Measurements from ENCODE around the gene CDT1.
"Not testable (repeated sequence)": the region's sequence is repeated elsewhere in the genome, so short reads cannot be mapped to it uniquely, and the experiment has no call there.

The CDT1 gene

DNA sequence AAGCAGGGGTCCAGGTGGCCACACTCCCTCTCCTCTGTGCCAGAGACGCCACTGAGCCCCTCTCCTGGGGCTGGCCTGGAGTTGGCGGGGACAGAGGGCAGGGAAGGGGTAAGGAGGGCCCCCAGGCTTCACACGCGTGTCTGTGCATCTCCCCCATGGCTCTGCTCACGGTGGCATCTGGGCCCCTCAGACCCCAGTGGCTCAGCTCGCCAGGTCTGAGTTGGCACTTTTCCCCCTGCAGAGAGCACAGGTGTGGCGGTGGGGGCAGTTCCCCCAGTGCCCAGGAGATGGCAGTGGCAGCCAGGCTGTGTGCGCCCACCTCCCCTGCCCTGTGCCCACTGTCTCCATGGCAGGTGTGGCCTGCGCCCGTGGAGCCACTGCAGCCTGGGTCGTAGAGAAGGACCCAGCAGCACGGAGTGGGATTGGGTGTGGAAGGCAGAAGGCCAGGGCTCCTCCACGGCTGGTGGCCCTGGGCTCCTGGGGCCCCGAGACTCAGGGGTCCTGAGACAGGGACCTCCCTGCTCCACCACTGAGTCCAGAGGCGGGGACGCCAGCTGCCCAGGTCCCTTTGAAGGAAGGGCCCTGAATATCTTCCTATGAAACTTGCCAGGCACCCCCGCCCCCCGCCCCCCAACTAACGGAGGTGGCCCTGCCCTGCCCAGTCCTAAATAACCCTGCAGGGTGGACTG is 12.5 kb downstream of the CDT1 start:
- no peak for TF ChIP-seq POLR2A (IDR thresholded peaks at IDR 0.05; ENCODE audit: low read depth, low read length)
- FAIRE-seq (no peak), DNase-seq (ENCODE audit: insufficient read length, low spot score) (no peak)

DNA sequence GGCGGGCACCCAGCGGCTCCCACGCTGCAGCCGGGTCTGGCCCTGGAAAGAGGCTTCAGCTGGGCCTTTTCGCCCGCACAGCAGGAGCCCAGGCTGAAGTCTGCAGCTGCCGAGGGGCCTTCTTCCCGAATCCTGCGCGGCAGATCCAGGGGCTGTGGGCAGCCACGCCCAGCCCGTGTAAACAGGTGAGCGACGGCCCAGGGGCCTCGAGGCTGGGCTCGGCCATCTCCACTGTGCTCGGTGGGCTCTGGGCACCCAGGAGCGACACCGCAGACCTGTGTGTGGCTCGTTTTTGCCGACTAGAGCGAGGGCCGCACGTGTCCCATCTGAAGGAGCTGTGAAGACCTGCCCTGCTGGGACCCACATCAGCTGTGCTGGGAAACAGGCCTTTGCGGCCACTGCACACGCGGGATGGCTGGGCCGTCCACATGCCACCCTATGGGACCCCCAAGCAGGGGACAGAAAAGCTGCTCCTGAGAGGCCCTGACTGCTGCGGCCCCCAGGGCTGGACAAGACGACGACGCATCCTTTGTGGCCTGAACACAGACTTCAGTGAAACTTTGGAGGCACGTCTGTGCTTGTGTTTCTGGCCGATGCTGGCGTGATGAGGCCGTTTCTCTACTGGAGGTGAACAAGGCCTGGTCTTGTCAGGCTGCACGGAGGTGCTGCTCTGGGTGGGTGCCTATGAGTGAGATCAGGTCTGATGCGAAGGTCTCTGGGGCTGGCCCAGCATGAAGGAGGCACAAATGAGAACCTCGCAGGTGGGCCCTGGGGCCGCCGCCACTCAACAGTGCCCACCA is 13.3 kb downstream of the CDT1 start:
- no peak for TF ChIP-seq POLR2A (IDR thresholded peaks at IDR 0.05; ENCODE audit: low read depth, low read length)
- no peak for FAIRE-seq
- DNase-seq (ENCODE audit: insufficient read length, low spot score), result no peak

DNA sequence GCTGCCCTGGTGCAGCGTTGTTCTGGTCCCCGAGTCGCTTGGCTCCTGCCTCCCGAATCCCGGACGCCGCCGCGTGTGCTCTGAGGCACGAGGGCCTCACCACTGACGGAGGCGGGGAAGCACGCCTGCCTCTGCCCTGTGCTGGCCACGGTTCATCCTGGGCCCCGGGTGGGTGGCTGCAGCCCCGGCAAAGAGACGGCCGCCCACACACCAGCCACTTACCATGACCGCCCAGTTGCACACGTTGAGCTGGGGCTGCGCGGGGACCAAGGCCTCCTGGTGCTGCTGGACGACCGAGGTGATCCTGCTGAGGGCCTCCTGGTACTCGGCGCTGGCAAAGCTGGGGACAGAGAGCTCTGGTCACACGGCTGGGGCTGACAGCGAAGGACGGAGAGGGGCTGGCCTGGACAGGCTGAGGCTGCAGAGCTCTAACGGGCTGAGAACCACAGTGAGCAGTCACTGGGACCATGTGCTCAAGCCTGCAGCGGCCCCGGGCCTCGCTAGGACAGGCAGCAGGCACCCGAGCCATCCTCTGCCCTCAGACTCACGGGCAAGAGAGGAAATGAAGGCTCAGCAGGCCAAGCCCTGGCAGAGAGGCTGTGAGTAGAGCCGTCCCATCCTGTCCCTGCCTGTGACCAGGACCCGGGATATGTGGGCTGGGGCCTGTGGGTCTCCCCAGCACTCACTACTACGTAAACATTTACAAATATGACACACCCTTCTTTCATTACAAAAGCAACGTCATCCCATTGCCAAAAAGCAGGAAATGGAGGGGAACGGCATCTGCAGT is 14.4 kb downstream of the CDT1 start:
- FAIRE-seq (no peak), DNase-seq (ENCODE audit: insufficient read length, low spot score) (no peak)
- no peak for TF ChIP-seq POLR2A (IDR thresholded peaks at IDR 0.05; ENCODE audit: low read depth, low read length)

DNA sequence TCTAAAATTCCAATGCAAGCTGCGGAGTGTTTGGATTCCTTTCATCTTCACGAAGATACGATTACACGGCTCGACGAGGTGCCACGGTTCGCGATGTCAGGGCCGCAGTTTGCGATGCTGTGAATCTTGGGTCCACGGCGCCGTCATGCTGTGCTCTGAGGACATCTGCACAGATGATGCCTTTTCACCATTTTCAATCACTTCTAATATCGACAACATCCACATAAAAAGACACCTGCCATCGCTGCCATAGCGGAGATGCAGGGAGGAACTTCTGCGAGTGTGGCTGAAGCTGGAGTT is 14.9 kb downstream of the CDT1 start:
- DNase-seq (ENCODE audit: insufficient read length, low spot score) (no peak), FAIRE-seq (no peak)
- TF ChIP-seq POLR2A (IDR thresholded peaks at IDR 0.05; ENCODE audit: low read depth, low read length), result no peak

DNA sequence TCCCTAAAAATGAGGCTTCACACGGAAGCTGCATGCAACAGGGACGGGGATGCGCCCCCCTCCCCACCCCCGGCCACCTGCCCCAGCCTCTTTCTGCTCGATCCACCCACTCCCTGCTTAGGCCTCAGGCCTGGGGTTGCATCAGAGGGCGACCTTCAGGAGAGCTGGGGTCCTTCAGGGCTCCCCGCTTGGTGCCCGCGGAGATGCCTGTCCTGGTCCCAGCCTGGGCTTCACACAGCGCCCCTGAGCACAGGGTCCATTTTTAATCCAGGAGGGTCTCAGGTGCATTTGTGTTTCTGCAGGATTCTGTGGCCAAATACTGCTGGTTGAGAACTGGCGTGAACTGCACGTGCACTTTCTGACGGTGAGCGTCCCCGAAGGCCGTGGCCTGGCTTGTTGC is 15.5 kb downstream of the CDT1 start:
- FAIRE-seq, result no peak
- no peak for TF ChIP-seq POLR2A (IDR thresholded peaks at IDR 0.05; ENCODE audit: low read depth, low read length)
- DNase-seq (ENCODE audit: insufficient read length, low spot score), result no peak

DNA sequence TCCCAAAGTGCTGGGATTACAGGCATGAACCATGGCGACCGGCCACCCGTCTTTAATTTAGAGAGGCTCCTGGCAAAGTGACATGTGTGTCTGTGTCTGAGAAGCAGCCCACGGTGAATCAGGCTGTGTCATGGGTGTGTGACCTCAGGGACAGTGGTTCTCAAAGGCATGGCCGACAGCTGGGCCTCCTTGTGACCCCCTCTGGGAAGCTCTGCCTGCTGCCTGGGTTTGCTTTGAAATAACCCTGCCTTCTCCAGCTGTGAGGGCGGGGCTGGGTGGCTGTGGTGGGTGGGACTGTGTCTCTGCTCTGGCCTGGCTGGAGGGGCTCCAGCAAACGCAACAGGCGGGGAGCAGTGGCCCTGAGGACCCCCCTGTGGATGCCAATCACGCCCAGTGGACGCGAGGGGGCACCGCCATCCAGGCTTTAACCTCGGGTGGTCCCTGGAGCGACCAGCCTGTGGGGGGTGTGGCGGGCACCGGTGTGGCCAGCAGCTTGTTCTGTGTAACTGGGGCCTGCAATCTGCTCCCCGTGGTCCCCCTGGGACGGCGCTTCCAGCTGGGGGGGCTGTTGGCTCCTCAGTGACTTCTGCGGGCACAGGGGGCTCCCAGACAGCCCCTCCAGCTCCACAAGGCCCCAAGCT is 16.9 kb downstream of the CDT1 start:
- FAIRE-seq (no peak), DNase-seq (ENCODE audit: insufficient read length, low spot score) (no peak)
- no peak for TF ChIP-seq POLR2A (IDR thresholded peaks at IDR 0.05; ENCODE audit: low read depth, low read length)

DNA sequence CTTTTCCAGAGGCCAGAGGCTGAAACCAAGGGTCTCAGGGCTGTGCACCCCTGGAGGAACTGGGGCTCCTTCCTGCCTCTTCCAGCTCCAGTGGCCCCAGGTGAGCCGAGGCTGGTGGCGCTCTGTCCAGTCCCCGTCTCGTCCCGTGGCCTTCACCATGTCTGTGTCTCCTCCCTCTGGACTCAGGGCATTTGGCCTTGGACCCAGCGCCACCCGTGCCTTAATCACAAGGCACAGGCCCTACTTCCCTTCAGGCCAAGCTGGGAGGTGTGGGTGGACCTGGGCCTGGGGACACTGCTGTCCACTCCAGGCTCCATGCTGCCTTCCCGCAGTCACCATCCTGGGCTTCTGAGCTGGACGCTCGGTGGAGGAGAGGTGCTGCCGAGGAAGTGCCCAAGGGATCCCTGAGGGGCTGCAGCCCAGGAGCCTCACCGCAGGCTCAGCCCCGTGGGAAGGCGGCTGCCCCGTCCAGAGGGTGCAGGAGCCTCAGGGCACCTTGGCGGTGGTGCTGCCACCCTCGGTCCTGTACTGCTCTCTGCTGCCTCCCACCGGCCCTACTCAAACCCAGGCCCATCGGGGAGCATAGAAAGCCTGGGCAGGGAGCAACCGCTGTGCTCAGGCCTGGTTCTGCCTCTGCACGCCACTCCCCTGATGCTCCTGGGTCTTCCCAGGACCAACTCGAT is 17.7 kb downstream of the CDT1 start:
- DNase-seq (ENCODE audit: insufficient read length, low spot score) (no peak), FAIRE-seq (no peak)
- TF ChIP-seq POLR2A (IDR thresholded peaks at IDR 0.05; ENCODE audit: low read depth, low read length), result no peak

DNA sequence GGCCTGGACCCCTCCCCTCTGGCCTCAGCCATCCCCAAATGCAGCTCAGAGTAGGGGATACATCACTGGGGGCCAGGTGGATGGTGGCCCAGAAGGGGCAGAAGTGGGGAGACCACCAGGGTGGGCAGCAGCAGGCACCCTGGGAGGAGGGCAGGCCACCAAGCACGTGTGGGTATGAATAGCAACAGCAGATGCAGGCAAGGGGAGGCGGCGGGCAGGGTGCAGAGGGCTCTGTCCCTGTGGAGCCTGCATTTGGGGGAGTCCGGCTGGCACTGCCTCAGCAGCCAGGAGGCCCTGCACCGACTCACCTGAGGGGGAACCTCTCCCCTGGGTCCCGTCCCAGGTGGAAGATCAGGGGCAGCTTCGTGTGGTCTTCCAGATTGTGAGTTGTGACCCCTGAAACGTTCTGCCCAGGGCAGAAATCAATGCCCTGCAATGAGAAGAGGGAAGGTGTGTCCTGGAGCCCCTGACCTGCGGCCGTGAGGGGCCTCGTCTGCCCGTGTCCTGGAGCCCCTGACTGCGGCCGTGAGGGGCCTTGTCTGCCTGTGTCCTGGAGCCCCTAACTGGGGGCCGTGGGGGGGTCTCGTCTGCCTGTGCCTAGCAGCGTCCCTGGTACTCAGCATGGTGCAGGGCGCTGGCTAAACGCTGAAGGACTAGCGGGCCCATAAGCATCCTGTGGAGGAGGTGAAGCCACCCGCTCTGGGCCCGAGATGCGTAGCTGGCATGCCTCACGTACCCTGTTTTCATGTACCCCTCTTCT is 18.9 kb downstream of the CDT1 start:
- no peak for FAIRE-seq
- DNase-seq (ENCODE audit: insufficient read length, low spot score), result no peak
- TF ChIP-seq POLR2A (IDR thresholded peaks at IDR 0.05; ENCODE audit: low read depth, low read length), result no peak

DNA sequence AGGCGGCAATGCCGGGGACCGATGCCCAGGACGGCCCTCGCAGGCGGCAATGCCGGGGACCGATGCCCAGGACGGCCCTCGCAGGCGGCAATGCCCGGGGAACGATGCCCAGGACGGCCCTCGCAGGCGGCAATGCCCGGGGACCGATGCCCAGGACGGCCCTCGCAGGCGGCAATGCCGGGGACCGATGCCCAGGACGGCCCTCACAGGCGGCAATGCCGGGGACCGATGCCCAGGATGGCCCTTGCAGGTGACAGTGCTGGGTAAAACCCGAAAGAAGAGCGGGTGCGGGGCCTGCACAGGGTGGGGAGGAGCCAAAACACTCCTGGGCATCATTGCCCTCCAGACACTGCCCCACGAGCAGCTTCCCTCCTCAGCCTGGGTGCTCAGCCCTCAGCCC is 20.1 kb downstream of the CDT1 start:
- DNase-seq (ENCODE audit: insufficient read length, low spot score); FAIRE-seq: not testable (repeated sequence)

DNA sequence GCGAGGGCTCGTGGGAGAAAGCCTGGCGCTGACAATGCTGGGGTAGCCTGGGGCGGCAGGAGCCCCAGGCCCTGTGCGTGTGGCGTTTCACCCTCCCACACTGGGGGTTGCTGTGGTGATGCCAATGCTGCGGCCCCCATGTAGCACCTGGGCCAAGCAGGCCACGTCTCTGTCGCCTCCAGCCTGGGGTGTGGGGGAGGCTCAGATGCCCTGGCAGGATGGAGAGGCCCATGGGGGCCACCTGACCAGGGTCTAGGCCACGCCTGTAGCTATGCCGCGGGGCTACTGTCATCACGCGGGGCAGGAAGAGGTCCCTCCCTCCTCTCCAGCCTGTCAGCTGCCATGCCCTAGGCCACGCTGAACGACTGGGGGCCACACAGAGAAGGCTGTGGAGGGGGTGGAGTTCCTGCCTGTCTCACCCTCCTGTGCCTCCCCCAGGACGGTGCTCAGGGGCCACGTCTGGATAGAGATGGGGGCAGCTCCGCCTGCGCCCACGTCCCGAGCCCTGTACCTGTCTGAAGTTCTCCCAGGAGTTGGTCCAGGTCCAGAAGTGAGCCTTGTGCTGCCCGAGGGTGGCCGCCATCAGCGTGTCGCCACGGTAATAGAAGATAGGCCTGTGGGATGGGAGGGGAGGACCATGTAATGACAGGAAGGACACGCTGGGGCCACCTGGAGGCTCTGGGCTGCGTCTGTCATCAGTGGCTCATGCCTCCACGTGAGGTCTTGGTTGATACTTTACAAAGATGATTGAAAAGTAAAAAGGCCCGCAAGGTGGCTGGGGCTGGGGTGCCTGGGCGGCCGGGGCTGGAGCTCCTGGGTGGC is 20.9 kb downstream of the CDT1 start:
- no peak for DNase-seq (ENCODE audit: insufficient read length, low spot score)
- FAIRE-seq, result no peak
- no peak for TF ChIP-seq POLR2A (IDR thresholded peaks at IDR 0.05; ENCODE audit: low read depth, low read length)

DNA sequence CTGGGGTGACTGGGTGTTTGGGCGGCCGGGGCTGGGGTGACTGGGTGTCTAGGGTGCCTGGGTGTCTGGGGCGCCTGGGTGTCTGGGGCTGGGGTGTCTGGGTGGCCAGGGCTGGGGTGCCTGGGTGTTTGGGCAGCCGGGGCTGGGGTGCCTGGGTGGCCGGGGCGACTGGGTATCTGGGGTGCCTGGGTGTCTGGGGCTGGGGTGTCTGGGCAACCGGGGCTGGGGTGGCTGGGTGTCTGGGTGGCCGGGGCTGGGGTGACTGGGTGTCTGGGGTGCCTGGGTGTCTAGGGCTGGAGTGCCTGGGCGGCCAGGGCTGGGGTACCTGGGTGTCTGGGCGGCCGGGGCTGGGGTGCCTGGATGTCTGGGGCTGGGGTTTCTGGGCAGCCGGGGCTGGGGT is 21.6 kb downstream of the CDT1 start:
- no peak for DNase-seq (ENCODE audit: insufficient read length, low spot score)
- no peak for TF ChIP-seq POLR2A (IDR thresholded peaks at IDR 0.05; ENCODE audit: low read depth, low read length)
- no peak for FAIRE-seq
